OCI-LY7 (cell line): ENCODE data around the gene FAM131C. TPM values are rescaled to one million over a fixed set of nuclear protein-coding genes. Genes with fewer than 3 reads are reported as not detected.

Experiments
- BruUV-seq: library from RNA; stranded (reverse); fragments of 400-500 nt; replicated peaks from 2 replicates; lab custom pipeline; 2021; lab: Mats Ljungman, UMichigan
- CTCF ChIA-PET: fragments of 300-600 bp; sonication (Branson Sonifier 250); formaldehyde crosslinking; loops from one replicate; lab custom pipeline; 2022; ENCODE audit warnings: antibody characterized with exemption; ENCODE audit not compliant: unreplicated experiment; lab: Charles Lee
- POLR2A ChIA-PET: fragments of 300-600 bp; sonication (Branson Sonifier 250); formaldehyde crosslinking; loops from one replicate; lab custom pipeline; 2022; ENCODE audit warnings: antibody characterized with exemption; lab: Charles Lee
- DNase-seq: peaks from one replicate; pipeline ENCODE4 v3.0.0-alpha.2; 2015; ENCODE audit warnings: low spot score
- H2AFZ ChIP-seq: fragments of 200-600 bp; sonication (generic), shearing (Covaris generic); 2 replicates; pipeline ENCODE4 v1.6.1; 2014; ENCODE audit warnings: mild to moderate bottlenecking, antibody characterized with exemption, low read length, moderate library complexity
- H3K27ac ChIP-seq: fragments of 200-600 bp; sonication (generic); 2 replicates; pipeline ENCODE4 v1.5.1; 2014; ENCODE audit warnings: mixed run types, low read depth, mild to moderate bottlenecking, moderate library complexity, low read length, inconsistent platforms; ENCODE audit not compliant: poor library complexity, severe bottlenecking
- H3K36me3 ChIP-seq: fragments of 200-600 bp; sonication (generic); 2 replicates; pipeline ENCODE4 v1.6.1; 2014; ENCODE audit warnings: mild to moderate bottlenecking, antibody characterized with exemption, low read length, moderate library complexity, mixed read lengths; ENCODE audit not compliant: insufficient read depth
- H3K4me1 ChIP-seq: fragments of 200-600 bp; sonication (generic); 2 replicates; pipeline ENCODE4 v1.5.1; 2014; ENCODE audit warnings: mild to moderate bottlenecking, low read length; ENCODE audit not compliant: insufficient read depth, poor library complexity, severe bottlenecking
- H3K4me2 ChIP-seq: fragments of 200-600 bp; sonication (generic); 2 replicates; pipeline ENCODE4 v1.6.1; 2014; ENCODE audit warnings: mild to moderate bottlenecking, low read length
- H3K4me3 ChIP-seq: fragments of 200-600 bp; sonication (generic); 2 replicates; pipeline ENCODE4 v1.5.1; 2014; ENCODE audit warnings: mild to moderate bottlenecking, low read depth, low read length; ENCODE audit not compliant: poor library complexity, severe bottlenecking
- H3K79me2 ChIP-seq: fragments of 200-600 bp; sonication (generic); 2 replicates; pipeline ENCODE4 v1.6.1; 2016; ENCODE audit warnings: low read depth, mild to moderate bottlenecking, low read length, moderate library complexity, mixed read lengths; ENCODE audit not compliant: insufficient read depth
- H3K9me2 ChIP-seq: fragments of 200-600 bp; sonication (generic); 2 replicates; pipeline ENCODE4 v1.6.1; 2016; ENCODE audit warnings: mild to moderate bottlenecking, low read length, mixed read lengths; ENCODE audit not compliant: insufficient read depth
- H3K9me3 ChIP-seq: fragments of 200-600 bp; sonication (generic); 2 replicates; pipeline ENCODE4 v1.6.1; 2014; ENCODE audit warnings: mild to moderate bottlenecking, mixed run types, low read length, mixed read lengths
- H4K20me1 ChIP-seq: fragments of 200-600 bp; sonication (generic); 2 replicates; pipeline ENCODE4 v1.6.1; 2014; ENCODE audit warnings: mild to moderate bottlenecking, antibody characterized with exemption, low read length, moderate library complexity, mixed read lengths; ENCODE audit not compliant: insufficient read depth
- EZH2phosphoT487 ChIP-seq: fragments of 200-600 bp; sonication (generic); IDR thresholded peaks from 2 replicates; pipeline ENCODE4 v1.6.1; 2018; ENCODE audit warnings: low read depth, borderline replicate concordance, mild to moderate bottlenecking, mixed run types, antibody characterized with exemption, low read length, moderate library complexity, mixed read lengths
- intact Hi-C: fragments of 100-400 bp; cut with micrococcal nuclease; formaldehyde crosslinking; loops from one replicate; pipeline ENCODE4 v1.10.0; 2022; ENCODE audit not compliant: unreplicated experiment
- total RNA-seq, 2 experiments: library from RNA; depleted of rRNA in 1 of 2; stranded (reverse); fragments of >200 nt in 1 of 2; shearing (Covaris generic) in 1 of 2; gene quantifications; 2 replicates each; pipeline ENCODE4 v1.2.3, GENCODE V29; 2014 to 2022
- TF ChIP-seq, protein P1 (sequence below): fragments of 200-600 bp; sonication (generic); conservative IDR thresholded peaks from 2 replicates; pipeline ENCODE4 v1.5.1; 2014; ENCODE audit warnings: mild to moderate bottlenecking, antibody characterized with exemption, low read length, moderate library complexity, mixed read lengths

The FAM131C gene
- total RNA-seq, 2 experiments from 2014 or later = not detected

DNA sequence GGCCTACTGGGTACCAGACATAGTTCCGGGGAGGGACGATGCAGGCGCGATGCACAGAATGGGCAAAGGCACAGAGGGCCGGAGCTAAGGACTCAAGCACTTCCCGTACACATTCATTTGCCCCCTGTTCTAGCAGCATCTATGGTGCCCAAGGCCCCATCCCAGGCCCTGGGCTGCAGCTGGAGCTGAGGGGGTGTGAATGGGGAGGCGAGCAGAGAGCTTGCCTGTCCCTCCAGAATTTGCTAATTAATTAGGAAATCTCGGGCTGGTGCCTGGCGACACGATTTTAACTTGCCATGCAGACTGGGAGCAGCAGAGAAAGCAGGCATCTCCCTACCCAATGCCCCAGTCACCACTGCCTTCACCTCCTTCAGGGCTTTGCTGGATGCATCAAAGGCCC lies 46.5 kb upstream of the FAM131C start:
- Histone ChIP-seq H4K20me1 (no peaks in the 10 kb centered on the region), H3K9me3 (no peaks in the 10 kb centered on the region), H3K4me2 (no peak overlapping the region), H3K27ac (no peak overlapping the region), H3K4me3 (no peak overlapping the region), H3K36me3 (no peaks in the 10 kb centered on the region), H3K79me2 (no peaks in the 10 kb centered on the region), H2AFZ (no peak overlapping the region), H3K9me2 (no peaks in the 10 kb centered on the region), H3K4me1 (no peaks in the 10 kb centered on the region)
- TF ChIP-seq, protein P1, sequence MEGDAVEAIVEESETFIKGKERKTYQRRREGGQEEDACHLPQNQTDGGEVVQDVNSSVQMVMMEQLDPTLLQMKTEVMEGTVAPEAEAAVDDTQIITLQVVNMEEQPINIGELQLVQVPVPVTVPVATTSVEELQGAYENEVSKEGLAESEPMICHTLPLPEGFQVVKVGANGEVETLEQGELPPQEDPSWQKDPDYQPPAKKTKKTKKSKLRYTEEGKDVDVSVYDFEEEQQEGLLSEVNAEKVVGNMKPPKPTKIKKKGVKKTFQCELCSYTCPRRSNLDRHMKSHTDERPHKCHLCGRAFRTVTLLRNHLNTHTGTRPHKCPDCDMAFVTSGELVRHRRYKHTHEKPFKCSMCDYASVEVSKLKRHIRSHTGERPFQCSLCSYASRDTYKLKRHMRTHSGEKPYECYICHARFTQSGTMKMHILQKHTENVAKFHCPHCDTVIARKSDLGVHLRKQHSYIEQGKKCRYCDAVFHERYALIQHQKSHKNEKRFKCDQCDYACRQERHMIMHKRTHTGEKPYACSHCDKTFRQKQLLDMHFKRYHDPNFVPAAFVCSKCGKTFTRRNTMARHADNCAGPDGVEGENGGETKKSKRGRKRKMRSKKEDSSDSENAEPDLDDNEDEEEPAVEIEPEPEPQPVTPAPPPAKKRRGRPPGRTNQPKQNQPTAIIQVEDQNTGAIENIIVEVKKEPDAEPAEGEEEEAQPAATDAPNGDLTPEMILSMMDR = no peak
- intact Hi-C loops = no loop called here
- CTCF ChIA-PET = no interaction called here
- no TSS peak for BruUV-seq
- DNase-seq = no peak
- POLR2A ChIA-PET = no interaction called here

DNA sequence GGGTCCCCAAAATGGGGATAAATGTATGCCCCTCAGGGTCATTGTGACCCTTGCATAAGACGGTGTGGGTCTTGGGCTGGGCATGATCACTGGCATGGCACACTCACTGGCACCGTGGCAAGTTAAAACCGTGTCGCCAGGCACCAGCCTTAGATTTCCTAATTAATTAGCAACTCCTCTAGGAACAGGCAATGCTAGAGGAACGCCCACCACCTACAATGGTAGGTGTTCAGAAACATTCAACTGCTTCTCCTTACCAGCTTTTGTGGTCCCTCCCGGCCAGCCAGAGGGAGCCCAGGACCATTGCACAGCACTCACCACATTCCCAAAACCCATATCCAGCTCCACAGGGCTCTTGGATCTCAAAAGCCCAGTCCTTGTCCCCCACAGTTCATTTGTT lies 46.1 kb upstream of the FAM131C start:
- Histone ChIP-seq H3K4me2 (no peak overlapping the region), H2AFZ (no peak overlapping the region), H3K27ac (no peak overlapping the region), H3K36me3 (no peaks in the 10 kb centered on the region), H3K79me2 (no peaks in the 10 kb centered on the region), H3K4me3 (no peak overlapping the region), H3K9me3 (no peaks in the 10 kb centered on the region), H4K20me1 (no peaks in the 10 kb centered on the region), H3K4me1 (no peaks in the 10 kb centered on the region), H3K9me2 (no peaks in the 10 kb centered on the region)
- intact Hi-C loops = no loop called here
- DNase-seq = no peak
- POLR2A ChIA-PET = no interaction called here
- BruUV-seq = no TSS peak
- CTCF ChIA-PET = no interaction called here
- TF ChIP-seq, protein P1 = no peak
- no peak for TF ChIP-seq EZH2phosphoT487

DNA sequence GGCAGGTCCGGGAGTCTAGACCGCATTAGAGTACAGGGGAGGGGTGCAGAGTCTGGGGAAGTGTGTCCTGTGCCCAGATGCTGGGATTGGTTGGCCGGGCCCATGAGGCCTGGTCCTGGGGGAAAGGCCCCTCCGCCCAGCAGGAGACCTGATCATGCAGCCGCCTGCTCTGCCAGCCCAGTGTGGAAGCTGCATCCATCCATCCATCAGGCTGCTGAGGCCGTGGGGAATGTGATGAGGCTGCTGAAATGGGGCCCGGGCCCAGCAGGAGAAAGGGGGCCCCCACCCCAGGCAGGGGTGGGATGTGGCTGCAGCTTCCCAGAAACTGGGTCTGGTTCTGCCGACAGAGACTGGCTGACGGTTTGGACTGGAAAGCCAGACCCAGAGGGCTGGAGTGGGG lies 45.3 kb upstream of the FAM131C start:
- TF ChIP-seq EZH2phosphoT487 = no peak
- TF ChIP-seq, protein P1 = no peak
- no peaks in the 10 kb centered on the region for H3K9me3 ChIP-seq
- H3K4me1 ChIP-seq = no peaks in the 10 kb centered on the region
- ChIA-PET CTCF (no interaction called here), POLR2A (no interaction called here)
- no peak overlapping the region for H3K27ac ChIP-seq
- H2AFZ ChIP-seq = no peak overlapping the region
- H3K79me2 ChIP-seq = no peaks in the 10 kb centered on the region
- intact Hi-C loops = no loop called here
- H3K4me2 ChIP-seq = no peak overlapping the region
- no peaks in the 10 kb centered on the region for H4K20me1 ChIP-seq
- no peak for DNase-seq
- no TSS peak for BruUV-seq
- no peaks in the 10 kb centered on the region for H3K9me2 ChIP-seq
- no peak overlapping the region for H3K4me3 ChIP-seq
- no peaks in the 10 kb centered on the region for H3K36me3 ChIP-seq
